Ramos (cell line): ENCODE results near the gene LRRC36.

Experiments used
- in situ Hi-C: fragments of 300-500 bp; cut with MboI; formaldehyde crosslinking; loops from one replicate; pipeline ENCODE4 v1.14.3; 2022; ENCODE audit warnings: low sequenced_read_pairs; ENCODE audit not compliant: unreplicated experiment

LRRC36 gene

DNA sequence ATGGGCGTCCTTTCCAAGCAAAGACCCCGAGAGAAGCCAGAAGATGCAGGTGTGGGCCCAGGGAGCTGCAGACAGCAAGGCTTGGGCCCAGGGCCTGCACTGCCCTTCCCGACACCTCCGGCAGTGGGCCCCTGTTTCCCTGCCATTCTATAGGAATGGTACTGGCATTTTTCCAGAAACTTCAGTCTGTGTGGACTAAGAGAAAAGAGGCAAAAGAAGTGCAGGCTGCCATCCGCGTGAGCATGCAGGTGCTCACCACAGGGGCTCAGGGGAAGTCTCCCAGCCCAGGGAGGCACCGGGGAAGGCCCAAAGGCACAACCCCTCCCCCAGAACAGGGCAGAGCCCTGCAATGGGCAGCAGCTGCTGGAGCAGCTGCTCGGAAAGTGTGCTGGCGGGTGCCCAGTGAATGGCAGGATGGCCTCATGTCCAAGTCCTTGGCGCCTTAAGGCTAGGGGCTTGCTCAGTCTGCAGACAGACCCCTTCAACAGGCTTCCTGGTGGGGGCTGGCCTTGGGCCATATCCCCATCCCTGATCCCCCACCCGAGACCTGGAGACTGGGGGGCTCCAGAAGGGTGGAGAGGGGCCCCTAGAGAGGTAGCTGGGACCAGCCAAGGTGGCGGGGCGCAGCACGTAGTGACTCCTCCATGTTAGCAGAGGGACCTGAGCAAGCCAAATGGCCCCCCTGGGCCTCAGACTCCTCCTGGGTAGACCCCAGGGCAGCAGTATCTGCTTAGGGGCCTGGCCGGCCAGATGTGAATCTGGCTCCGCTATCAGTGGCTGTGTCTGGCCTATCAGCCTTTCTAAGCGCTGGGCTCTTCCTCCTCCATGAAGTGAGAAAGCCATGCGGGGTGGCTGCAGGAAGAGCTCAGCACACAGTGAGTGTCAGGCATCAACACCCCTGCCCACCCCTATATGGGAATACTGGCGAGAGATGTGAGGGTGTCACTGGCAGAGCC is 73.4 kb downstream of the LRRC36 start:
- in situ Hi-C loops = loop anchor here (25.0 kb wide), 1 partner anchor 438 kb away; the partner anchor contains the start of gene CES3

DNA sequence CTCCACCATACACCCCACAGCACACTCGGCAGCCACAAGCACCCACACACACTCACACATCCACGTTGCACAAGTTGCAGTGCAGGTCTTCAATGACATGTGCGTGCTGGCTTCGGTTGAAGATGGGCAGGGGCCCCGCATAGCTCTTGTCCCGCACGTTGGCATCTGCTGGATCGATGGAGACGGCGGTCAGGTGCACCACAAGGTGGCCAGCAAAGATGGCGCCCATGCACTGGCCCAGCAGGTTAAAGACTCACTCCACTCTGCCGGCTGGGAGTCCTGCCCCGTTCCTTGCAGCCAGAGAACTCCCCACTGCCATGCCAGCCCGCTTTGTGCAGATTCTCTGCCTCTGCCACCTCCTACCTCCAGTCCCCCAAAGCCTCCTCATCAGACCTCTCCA is 74.3 kb downstream of the LRRC36 start:
- in situ Hi-C loops = loop anchor here (25.0 kb wide), 1 partner anchor 439 kb away; the partner anchor contains the start of gene CES3

DNA sequence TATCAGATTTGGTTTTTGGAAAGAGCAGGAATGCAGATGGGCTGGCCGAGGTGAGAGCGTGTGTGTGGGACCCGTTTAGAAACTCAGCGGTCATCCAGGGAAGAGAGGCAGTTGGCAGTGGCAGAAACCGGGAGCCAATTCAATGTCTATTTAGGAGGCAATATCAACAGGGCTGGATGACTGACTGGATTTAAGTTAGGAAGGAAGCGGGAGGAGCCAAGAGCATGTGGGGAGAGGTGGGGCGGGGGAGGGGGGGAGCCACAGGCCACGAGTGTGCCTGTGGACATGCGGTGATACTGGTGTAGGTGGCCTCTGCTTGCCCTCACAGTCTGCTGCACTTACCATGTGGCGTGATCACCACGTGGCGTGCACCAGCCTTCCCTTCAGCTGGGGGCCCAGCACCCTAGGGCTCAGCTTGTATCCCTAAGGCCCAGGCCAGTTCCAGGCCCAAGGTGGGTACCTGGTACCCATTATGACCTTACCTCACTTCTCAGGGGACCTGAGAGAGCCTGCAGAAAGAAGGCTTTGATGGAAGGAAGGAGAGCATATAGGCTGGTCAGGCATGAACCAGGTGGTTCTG is 77.5 kb downstream of the LRRC36 start:
- in situ Hi-C loops = loop anchor here (25.0 kb wide), 1 partner anchor 442 kb away; the partner anchor contains the start of gene CES3

DNA sequence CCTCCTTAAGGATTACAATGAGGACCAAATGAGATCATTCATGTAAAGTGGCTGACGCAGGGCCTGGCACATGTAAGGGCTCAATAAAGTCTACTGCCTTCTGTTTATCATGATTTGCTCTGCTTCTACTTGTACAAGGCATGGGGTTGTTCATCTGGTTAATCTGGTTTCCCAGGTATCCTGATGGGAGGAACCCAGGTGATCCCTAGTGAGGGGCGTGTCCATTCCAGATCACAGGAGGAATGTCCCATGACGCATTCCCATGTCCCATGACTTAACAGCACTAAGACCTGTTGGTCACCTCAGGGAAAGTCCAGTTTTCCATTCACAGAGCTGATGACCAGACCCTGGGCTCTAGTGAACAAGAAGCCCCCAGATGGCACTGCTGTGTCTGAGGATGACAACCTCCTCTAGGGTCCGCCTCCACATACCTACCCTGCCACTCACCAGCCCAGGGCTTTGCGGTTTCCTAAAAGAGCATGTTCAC is 78.2 kb downstream of the LRRC36 start:
- in situ Hi-C loops = loop anchor here (25.0 kb wide), 1 partner anchor 442 kb away; the partner anchor contains the start of gene CES3

DNA sequence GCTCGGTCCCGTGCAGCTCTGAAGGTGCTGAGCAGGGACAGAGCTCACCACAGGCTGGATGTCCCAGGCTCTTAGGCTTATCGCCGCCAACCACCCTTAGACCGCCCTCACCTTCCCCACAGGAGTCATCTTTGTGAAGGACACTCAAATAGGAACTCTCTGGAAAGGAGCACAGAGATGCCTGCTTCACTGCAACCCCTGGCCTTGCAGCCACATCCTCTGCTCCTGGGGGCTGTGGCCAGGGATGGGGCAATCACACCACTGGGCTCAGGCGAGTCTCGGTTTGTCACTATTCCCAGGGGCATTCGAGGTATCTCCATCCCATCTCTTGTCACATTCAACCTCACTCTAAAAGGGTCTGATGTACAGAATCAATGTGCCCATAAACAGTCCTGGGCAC is 78.7 kb downstream of the LRRC36 start:
- in situ Hi-C loops = loop anchor here (25.0 kb wide), 1 partner anchor 443 kb away; the partner anchor contains the start of gene CES3

DNA sequence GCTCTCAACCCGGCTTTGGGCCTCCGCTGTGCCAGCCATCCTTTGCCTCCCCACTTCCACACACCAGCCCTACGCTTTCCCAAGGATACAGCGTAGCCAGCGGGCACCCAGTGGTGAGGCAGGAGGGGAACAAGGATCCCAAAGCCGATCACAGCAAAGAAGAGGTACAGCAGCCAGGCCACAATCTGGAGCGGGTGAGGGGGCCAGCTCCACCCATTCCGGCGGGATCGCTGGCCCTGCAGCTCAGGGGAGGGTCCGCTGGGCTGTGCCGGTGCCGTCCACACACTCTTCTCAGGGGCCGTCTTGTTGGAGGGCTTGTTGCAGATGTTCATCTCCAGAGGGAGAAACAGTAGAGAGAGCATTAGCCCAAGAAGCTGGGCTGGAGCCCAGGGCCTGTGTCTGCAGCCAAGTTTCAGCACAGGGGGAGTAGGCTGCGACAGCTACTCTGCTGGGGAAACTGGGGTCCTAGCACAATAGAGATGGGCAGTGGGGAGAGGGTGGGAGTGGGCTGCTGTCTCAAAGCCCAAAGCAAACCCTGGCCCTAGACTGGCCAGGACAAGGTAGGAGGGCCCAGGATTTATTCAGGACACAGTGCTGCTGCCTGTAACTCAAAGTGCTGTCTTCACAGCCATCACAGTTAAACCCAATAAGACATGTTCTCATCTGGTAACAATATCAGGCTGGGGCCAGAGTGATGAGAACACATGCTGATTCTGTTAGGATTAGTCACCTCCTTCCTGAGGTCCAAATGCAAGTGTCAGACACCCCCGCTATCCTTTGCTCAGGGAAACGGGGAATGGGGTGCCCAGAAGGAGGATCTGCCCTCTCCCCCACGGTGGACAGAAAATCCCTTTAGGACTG is 79.7 kb downstream of the LRRC36 start:
- in situ Hi-C loops = loop anchor here (25.0 kb wide), 1 partner anchor 444 kb away; the partner anchor contains the start of gene CES3

DNA sequence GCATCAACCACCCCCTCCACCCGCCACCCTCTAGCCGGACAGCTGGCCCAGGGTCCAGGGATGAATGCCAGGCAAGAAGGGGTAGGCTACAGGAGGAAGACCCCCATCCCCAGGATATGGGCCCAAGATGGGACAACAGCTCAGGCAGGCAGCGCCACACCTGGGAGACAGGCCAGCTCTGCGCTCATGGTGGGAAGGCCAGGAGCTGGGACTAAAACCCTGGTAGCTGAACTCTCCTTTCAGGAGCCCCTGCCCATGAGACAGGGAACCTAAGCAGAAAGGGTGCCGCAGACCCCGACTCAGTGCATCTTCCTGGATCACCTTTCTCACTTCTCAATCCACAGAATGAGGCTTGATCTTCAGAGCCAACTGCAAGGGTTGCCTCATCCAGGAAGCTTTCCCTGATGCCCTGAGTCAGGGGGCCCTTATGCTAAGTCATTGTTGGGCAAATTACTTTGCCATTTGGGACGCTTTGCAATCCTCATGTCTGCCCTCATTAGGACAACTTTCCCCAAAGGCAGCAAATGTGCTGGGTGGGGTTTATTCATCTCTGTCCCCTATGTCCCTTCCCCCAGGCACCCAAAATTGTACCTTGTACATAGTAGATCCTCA is 80.7 kb downstream of the LRRC36 start:
- in situ Hi-C loops = loop anchor here (25.0 kb wide), 1 partner anchor 445 kb away; the partner anchor contains the start of gene CES3

DNA sequence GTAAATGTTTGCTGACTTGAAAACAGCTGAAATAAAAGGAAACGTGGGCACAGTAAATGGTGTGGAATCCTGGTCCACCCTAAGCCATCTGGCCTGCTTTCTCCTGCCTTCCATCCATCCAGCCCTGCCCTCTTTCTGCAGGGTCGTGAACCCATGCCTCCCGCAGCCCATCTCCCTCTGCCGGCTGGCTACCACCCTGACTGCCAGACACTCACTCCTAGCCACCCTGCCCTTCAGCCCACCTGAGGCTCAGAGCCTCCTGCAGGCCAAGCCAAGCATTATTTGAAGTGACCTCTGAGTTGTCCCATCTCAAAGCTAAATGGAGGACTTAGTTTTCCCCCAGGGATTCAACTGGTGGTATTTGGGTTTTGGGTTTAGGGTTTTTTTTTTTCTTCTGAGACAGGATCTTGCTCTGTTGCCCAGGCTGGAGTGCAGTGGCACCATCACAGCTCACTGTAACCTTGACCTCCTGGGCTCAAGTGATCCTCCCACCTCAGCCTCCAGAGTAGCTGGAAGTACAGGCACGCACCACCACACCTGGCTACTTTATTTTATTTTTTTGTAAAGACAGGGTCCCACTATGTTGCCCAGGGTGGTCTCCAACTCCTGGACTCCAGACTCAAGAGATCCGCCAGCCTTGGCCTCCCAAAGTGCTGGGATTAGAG is 81.3 kb downstream of the LRRC36 start:
- in situ Hi-C loops = loop anchor here (25.0 kb wide), 1 partner anchor 446 kb away; the partner anchor contains the start of gene CES3

DNA sequence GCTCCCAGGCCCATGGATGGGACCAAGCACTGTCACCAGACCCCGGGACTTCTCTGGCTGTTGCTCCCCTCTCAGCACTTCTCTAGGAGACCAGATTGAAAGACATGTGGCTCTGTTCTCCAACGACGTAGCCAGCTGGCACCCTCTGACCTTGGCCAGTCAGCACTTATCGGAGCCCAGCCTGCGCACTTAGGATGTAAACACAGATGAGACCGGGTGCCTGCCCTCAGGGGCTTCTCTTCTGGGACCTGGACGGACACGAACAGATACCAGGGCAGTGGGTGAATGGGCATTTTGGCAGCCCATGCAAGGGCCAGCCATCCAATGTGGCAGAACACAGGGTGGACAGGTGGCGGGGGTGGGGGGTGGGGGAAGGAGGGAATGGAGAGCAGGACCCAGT is 83.0 kb downstream of the LRRC36 start:
- in situ Hi-C loops = loop anchor here (25.0 kb wide), 1 partner anchor 447 kb away; the partner anchor contains the start of gene CES3

DNA sequence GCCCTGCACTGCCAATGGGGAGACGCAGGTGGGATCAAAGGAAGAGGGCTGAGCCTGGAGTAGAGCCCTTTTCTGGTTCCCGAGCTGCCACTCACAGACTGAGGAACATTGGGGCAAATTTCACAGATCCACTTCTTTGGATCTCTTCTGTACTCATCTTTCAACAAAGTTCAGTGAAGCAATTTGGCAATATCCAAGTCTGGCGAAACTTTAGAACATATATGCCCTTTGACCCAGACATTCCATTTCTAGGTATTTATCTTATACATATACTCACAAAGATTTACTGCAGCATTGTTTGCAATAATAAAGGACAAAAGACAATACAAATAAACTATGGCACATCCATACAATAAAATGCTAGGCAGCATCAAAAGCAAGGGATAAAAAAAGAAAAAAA is 84.7 kb downstream of the LRRC36 start:
- in situ Hi-C loops = loop anchor here (25.0 kb wide), 1 partner anchor 449 kb away; the partner anchor contains the start of gene CES3

DNA sequence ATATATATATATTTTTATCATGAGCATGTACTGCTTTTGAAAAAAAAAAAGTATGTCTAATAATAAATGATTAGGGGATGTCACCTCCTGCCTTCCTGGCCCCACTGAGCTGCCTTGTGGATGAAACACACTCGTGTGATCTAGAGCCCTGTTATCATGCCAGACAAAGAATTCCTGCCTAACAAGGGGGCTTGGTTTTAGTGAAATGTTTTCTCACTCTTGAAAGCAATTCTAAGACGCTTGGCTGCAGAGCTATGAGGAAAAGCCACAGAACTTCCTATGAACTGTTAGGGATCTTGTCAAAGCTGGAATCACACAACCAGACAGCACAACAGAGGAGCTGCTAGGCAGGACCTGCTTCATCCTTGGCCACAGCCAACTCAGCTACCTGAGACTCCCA is 85.7 kb downstream of the LRRC36 start:
- in situ Hi-C loops = loop anchor here (25.0 kb wide), 1 partner anchor 450 kb away; the partner anchor contains the start of gene CES3

DNA sequence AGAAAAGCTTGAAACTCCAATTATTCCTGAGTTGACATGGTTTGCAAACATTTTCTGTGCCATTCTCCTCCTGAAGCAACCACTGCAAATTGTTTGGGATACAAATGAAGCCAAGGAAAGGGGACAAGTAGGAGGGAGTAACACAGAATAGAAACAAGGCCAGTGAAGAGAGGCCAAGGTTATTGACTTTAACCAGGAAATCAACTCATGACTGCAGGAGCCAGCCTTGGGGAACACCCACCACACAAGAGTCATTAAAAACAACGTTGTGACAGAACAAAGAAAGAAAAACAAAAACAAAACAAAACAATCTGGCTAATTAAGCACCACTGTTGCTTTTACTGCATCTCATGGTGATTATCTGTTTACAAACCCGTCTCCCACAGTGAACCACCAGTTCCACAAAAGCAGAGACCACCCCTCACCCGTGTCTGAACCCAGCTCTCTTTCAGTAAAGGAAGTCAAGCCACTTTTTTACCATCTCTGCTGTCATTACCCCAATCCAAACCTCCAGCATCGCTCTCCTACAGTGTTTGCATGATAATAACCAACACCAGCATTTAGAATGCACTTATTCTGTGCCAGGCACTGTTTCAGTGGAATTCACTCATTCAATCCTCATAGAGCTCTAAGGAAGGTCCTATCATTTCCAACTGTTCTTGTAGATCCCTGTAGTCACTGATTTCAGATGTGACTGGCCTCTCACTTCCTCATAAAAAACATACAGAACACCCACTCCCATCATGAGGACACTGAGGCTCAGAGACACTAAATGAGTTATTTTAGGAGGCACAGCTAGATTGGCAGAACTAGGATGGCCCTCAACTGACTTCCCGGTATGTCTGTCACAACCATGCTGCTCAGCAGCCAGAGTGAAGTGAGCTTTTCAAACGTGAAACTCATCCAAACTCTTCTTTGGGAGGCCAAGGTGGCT is 87.6 kb downstream of the LRRC36 start:
- in situ Hi-C loops = loop anchor here (25.0 kb wide), 1 partner anchor 452 kb away; the partner anchor contains the start of gene CES3

DNA sequence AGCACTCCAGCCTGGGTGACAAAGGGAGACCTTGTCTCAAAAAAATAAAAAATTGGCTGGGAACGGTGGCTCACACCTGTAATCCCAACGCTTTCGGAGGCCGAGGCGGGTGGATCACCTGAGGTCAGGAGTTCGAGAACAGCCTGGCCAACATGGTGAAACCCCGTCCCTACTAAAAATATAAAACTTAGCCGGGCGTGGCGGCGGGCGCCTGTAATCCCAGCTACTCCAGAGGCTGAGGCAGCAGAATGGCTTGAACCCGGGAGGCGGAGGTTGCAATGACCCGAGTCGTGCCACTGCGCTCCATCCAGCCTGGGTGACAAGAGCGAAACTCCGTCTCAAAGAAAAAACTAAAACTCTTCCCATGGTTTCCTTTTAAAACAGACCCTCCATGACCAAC is 88.8 kb downstream of the LRRC36 start:
- in situ Hi-C loops = loop anchor here (25.0 kb wide), 1 partner anchor 453 kb away; the partner anchor contains the start of gene CES3

DNA sequence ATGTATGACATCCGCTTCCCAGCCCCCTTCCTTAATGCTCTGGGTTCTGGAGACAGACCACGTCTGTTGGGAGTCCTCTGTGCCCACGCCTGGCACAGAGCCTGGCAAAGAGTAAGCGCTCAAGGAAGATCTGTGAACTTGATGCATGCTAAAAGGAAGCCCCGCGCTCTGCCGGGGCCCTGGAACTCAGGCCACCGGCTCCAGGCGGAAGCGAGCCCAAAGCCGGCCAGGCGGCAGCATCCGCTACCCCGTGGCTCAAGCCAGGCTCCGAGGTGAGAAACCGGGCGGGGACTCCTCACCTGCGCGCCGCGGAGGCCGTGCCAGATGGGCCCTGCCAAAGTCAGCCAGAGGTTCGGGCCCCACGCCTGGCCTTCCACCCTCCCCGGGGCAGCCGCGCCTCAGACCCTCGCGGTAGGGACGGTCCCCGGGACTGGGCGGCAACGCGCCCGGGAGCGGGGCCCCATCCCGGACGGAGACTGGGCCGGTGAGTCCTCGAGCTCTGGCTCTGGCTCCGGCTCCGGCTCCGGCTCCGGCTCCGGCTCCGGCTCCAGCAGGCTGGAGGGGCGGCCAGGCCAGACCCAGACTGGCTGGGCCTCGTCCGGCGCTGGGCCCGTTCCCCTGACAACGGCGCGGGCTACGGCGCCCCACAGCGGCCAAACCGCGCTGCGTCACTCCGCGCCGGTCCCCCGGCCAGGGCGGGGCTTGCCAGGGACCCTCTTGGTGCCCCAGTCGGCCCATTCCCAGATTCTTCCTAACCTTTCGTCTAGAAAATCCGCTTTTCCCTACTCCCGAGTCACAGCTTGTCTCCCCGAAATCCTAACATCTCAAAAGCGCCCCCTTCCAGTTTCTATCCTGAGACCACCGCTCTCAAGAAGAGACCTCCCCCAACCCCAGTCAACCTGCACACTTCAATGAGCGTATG is 89.5 kb downstream of the LRRC36 start, which contains the start of gene ZDHHC1:
ZDHHC1 (minus strand) TSS at position 606 of the 922 bp plus-strand sequence. CDS start 8,702 bp downstream, outside the sequence.
- in situ Hi-C loops = loop anchor here (25.0 kb wide), 1 partner anchor 454 kb away; the partner anchor contains the start of gene CES3

DNA sequence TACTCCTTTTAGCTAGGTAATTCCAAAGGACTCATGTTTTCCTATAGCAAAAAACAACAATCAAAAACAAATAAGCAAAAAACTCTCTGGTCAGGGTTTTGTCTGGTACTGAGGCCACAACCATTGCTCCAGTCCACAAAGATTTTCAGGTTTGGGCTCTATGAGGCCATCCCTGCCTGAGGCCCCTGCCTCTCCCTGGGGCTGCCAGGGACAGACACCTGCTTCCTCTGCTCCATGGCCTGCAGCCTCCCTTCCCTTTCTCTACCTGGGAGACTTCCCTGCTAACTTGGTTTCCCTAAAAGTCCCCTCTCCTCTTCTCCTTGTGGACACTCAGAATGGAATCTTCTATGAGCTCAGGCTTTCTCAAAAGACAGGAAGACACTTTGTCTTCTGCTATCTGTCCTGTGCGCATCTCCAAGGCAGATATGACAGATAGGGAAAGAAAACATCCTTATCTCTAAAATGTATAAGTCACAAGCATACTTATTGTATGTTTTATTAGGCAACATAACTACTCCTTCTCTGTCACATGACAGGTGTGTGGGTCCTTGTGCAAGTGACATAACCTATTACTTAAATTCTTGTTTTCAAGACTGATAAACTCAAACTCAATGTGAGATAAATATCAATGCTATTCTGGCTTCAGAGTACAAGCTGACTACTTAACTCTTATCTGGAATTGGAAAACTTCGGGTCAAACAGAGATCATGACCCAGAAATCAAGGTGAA is 90.9 kb downstream of the LRRC36 start:
- in situ Hi-C loops = loop anchor here (25.0 kb wide), 1 partner anchor 455 kb away; the partner anchor contains the start of gene CES3
